T-helper 2 cell treated with Interferon-gamma antibody and Interleukin-4, amounts not matched to agents 5 μg/mL and 100 μg/mL, for 36 hours (primary cell): ENCODE results near the gene FBLN7.
"Not testable (repeated sequence)": the region's sequence is repeated elsewhere in the genome, so short reads cannot be mapped to it uniquely, and the experiment has no call there.

Experiments used
- DNase-seq: peaks from one replicate; pipeline ENCODE4 v3.0.0; 2021; ENCODE audit warnings: low spot score
- H3K27ac Mint-ChIP-seq: one replicate; pipeline ENCODE4 v1.8.0; 2021; ENCODE audit warnings: mild to moderate bottlenecking, mixed read lengths
- H3K27me3 Mint-ChIP-seq: one replicate; pipeline ENCODE4 v1.8.0; 2021; ENCODE audit warnings: low read depth, mixed read lengths
- H3K36me3 Mint-ChIP-seq: one replicate; pipeline ENCODE4 v1.8.0; 2021; ENCODE audit warnings: low read depth, mixed read lengths
- H3K4me1 Mint-ChIP-seq: one replicate; pipeline ENCODE4 v1.8.0; 2021; ENCODE audit warnings: low read depth, mixed read lengths
- H3K4me3 Mint-ChIP-seq: one replicate; pipeline ENCODE4 v1.8.0; 2022; ENCODE audit warnings: mild to moderate bottlenecking, moderate library complexity, mixed read lengths
- H3K9me3 Mint-ChIP-seq: one replicate; pipeline ENCODE4 v1.8.0; 2021; ENCODE audit warnings: mixed read lengths

The FBLN7 gene

DNA sequence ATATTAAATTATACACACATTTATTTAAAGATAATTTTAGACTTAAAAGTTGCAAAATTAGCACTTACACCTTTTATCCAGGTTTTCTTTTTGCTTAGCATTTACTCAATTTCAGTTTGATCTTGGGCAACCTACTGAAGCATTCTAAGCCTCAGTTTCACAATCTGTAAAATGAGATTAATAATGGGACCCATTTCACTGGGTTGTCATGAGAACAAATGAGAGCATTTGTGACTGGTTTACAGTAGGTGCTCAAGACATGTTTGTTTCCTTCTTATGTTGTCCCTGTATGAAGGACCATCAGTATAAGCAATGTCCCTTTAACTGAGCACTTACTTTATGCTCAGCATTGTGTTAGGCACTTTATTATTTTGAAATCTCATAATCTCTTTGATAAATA is 4.8 kb upstream of the FBLN7 start:
- H3K27ac Mint-ChIP-seq: no peak overlapping the region
- peaks cover 26% of the 10 kb centered on the region for H3K27me3 Mint-ChIP-seq
- H3K4me1 Mint-ChIP-seq: peaks cover 13% of the 10 kb centered on the region
- DNase-seq: no peak
- no peaks in the 10 kb centered on the region for H3K36me3 Mint-ChIP-seq
- H3K4me3 Mint-ChIP-seq: no peak overlapping the region
- H3K9me3 Mint-ChIP-seq: peaks cover 14% of the 10 kb centered on the region

DNA sequence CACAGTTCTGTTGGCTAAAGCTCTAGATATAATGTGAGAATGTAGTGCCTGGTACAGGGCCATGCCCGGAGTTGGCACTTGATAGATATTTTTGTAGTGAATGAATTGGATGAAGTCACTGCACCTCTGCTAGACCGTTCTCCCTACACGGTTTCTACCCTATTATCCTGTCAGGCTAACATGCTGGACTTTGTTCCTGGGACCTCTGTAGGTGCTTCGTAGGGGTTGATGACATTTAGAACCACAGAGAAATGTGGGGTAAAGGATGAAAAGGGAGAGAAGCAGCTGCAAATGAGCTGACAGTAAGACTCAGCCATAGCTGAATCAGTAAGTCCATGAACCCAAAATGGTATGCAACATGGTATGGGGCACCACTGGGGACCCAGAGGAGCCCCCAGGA is 4.1 kb upstream of the FBLN7 start:
- peaks cover 30% of the 10 kb centered on the region for H3K27me3 Mint-ChIP-seq
- no peak for DNase-seq
- H3K9me3 Mint-ChIP-seq: peaks cover 12% of the 10 kb centered on the region
- H3K36me3 Mint-ChIP-seq: no peaks in the 10 kb centered on the region
- H3K4me3 Mint-ChIP-seq: no peak overlapping the region
- no peak overlapping the region for H3K27ac Mint-ChIP-seq
- H3K4me1 Mint-ChIP-seq: peaks cover 13% of the 10 kb centered on the region

DNA sequence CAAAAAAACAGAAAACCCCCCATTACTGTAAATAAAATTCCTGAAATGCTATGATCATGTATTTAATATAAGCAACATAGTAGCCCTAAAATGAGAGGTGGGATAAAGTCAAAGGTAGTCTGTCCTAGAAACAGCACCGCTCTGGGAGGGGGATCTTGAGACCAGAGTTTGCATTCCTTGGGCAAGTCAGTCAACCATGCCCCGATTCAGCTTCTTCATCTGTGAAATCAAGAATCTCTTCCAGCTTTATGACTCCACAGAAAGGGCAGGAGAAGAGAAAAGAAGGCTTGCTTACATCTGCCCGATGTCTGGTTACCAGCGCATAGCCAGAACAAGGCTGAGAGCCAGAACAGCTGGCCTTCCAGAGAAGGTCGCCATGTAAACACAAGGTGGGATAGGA is 2.1 kb upstream of the FBLN7 start:
- Mint-ChIP-seq H3K27me3 (peaks cover 40% of the 10 kb centered on the region), H3K4me3 (no peak overlapping the region), H3K9me3 (peaks cover 12% of the 10 kb centered on the region), H3K36me3 (no peaks in the 10 kb centered on the region), H3K27ac (no peak overlapping the region), H3K4me1 (peaks cover 13% of the 10 kb centered on the region)
- no peak for DNase-seq

DNA sequence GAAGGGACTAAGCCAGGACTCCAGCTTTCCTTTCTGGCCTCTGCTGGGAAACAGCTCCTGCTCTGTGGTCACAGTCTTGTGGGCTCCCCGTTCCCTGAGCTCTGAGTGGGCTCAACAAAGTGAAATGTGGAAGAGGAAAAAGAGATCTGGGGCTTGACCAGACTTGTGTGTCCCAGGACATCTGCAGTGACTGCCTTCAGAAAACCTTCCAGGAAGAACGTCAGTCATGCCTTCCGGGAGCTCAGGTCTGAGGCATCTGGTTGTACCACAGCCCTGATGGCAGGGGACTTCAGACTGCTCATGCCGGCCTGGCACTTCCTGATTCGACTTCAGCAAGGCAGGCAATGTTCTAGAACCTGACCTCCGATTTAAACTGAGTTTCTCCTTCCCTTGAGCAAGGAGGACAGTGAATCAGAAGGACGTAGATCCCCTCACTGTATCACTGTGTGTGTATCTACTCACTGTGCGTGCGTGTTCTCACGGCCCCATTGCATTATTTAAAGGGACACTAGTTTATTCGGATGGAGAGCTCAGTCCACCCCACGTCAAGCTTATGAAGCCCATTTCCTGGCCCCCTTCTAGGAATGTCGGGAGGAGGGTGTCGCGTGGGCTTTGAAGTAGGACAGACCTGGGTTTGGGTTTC is 548 bp upstream of the FBLN7 start:
- peaks cover 10% of the 10 kb centered on the region for H3K9me3 Mint-ChIP-seq
- no peaks in the 10 kb centered on the region for H3K36me3 Mint-ChIP-seq
- H3K4me3 Mint-ChIP-seq: peak overlapping the region; percentile 65
- no peak for DNase-seq
- H3K27me3 Mint-ChIP-seq: peaks cover 40% of the 10 kb centered on the region
- H3K27ac Mint-ChIP-seq: no peak overlapping the region
- peaks cover 9% of the 10 kb centered on the region for H3K4me1 Mint-ChIP-seq

DNA sequence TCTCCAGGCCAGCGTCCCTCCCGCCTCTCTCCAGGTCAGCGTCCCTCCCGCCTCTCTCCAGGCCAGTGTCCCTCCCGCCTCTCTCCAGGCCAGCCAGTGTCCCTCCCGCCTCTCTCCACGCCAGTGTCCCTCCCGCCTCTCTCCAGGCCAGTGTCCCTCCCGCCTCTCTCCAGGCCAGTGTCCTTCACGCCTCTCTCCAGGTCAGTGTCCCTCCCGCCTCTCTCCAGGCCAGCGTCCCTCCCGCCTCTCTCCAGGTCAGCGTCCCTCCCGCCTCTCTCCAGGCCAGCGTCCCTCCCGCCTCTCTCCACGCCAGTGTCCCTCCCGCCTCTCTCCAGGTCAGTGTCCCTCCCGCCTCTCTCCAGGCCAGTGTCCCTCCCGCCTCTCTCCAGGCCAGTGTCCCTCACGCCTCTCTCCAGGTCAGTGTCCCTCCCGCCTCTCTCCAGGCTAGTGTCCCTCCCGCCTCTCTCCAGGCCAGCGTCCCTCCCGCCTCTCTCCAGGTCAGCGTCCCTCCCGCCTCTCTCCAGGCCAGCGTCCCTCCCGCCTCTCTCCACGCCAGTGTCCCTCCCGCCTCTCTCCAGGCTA is 939 bp downstream of the FBLN7 start:
- not testable (repeated sequence) for H3K9me3 Mint-ChIP-seq, H3K27ac Mint-ChIP-seq, DNase-seq, H3K36me3 Mint-ChIP-seq, H3K4me3 Mint-ChIP-seq, H3K4me1 Mint-ChIP-seq
- peaks cover 40% of the 10 kb centered on the region for H3K27me3 Mint-ChIP-seq

DNA sequence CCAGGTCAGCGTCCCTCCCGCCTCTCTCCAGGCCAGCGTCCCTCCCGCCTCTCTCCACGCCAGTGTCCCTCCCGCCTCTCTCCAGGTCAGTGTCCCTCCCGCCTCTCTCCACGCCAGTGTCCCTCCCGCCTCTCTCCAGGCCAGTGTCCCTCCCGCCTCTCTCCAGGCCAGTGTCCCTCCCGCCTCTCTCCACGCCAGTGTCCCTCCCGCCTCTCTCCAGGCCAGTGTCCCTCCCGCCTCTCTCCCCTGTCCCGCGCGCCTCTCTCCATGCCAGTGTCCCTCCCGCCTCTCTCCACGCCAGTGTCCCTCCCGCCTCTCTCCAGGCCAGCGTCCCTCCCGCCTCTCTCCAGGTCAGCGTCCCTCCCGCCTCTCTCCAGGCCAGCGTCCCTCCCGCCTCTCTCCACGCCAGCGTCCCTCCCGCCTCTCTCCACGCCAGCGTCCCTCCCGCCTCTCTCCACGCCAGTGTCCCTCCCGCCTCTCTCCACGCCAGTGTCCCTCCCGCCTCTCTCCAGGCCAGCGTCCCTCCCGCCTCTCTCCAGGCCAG is 1.5 kb downstream of the FBLN7 start:
- H3K4me3 Mint-ChIP-seq, H3K9me3 Mint-ChIP-seq, H3K4me1 Mint-ChIP-seq, DNase-seq, H3K27ac Mint-ChIP-seq, H3K36me3 Mint-ChIP-seq: not testable (repeated sequence)
- peaks cover 40% of the 10 kb centered on the region for H3K27me3 Mint-ChIP-seq

DNA sequence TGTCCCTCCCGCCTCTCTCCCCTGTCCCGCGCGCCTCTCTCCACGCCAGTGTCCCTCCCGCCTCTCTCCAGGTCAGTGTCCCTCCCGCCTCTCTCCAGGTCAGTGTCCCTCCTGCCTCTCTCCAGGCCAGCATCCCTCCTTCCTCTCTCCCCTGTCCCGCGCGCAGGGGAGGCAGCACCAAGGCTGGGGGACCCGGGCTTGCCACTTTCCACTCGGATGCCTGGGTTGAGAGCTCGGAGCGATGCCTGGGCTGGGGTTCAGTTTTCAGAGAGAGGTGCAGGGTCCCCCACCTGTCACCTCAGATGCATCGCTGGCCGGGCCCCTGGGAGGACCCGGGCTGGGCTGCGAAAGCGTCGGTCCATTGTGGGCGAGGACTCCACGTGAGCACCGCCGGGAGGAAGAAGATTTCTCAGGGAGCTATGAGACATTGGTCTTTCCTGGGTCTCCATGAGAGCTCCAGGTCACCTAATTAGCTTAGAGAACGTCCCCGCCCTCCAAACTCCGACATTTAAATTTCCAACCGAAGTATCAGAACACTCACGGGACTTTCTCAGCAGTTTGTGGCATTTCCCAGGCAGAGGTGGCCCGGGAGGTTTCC is 2.1 kb downstream of the FBLN7 start:
- H3K9me3 Mint-ChIP-seq: no peaks in the 10 kb centered on the region
- DNase-seq: no peak
- peaks cover 40% of the 10 kb centered on the region for H3K27me3 Mint-ChIP-seq
- H3K36me3 Mint-ChIP-seq: no peaks in the 10 kb centered on the region
- H3K27ac Mint-ChIP-seq: no peak overlapping the region
- H3K4me1 Mint-ChIP-seq: peaks cover 7% of the 10 kb centered on the region
- peak overlapping the region; percentile 12 for H3K4me3 Mint-ChIP-seq

DNA sequence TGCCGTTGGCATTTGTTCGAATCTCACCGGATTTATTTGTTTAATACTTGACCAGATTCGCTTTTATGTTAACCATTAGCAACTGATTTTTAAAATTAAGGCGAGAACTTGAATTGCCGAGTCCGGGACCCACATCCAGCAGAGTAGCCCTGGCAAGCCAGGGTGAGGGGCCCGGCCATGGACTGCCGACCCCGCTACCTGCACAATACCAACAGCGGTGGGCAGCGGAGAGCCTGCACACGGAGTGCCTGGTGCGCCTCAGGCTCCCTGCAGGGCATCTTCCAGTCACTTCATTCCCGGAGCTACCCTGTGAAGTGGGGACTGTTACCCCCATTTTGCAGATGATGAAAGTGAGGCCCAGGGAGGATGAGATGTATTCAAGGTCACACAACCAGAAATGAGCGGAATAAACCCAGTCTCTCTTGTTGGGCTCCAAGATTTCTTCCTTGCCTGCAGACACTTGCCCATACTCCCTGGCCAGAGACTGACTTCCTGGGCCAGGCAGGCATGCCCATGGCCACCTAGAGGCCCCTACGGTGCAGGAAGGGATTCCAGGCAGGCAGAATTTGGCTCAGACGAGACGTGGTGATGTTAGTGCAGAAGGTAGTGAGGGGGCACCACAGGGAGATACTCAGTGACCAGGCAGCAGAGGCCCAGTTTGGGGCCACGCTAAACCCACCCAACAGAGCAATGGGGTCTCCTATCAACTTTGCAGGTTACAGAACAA is 2.9 kb downstream of the FBLN7 start:
- no peak for DNase-seq
- H3K9me3 Mint-ChIP-seq: no peaks in the 10 kb centered on the region
- peaks cover 7% of the 10 kb centered on the region for H3K4me1 Mint-ChIP-seq
- peaks cover 32% of the 10 kb centered on the region for H3K27me3 Mint-ChIP-seq
- H3K36me3 Mint-ChIP-seq: no peaks in the 10 kb centered on the region
- no peak overlapping the region for H3K4me3 Mint-ChIP-seq
- H3K27ac Mint-ChIP-seq: no peak overlapping the region

DNA sequence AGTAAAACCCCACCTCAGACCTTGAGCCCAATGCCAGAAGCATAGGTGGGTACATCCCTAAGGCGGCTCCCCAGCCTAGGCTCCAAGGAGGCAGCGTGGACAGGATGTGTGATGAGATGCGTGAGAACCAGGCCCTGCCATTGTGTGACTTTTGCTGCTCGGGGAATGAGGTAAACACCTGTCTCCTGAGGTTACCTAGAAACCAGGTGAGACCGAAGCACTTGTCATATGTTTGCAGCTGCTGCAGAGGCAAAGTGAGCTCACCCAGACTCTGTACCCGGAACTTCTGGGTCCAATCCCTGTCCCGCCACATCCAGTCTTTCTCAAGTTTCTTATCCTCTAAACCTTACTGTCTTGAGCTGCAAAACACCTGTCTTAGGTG is 3.4 kb downstream of the FBLN7 start:
- no peak overlapping the region for H3K27ac Mint-ChIP-seq
- H3K9me3 Mint-ChIP-seq: no peaks in the 10 kb centered on the region
- no peak overlapping the region for H3K4me3 Mint-ChIP-seq
- peaks cover 27% of the 10 kb centered on the region for H3K27me3 Mint-ChIP-seq
- H3K4me1 Mint-ChIP-seq: peaks cover 7% of the 10 kb centered on the region
- no peaks in the 10 kb centered on the region for H3K36me3 Mint-ChIP-seq
- DNase-seq: no peak

DNA sequence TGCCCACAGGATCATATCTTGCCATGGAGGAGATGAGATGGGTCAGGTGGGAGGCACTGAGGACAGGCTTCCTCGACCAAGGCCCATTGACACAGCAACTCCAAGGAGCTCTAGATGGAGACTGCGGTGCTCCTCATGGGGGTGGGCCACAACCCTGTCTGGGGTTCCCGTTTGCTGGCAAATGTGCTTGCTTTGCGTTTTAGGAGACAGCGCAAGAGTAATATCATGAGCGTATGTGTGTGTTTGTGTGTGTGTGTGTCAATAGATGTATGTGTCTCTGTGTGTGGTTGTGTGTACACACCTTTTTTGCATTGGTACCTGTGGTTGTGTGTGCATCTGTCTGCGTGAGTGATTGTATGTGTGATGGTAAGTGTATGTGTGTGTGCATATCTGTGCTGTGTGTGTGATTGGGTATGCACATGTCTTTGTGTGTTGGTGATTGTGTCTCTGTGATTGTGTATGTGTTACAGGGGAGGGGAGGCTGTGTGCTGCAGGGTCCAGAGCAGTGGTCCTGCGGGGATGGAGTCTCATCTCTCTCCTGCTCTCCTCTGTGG is 4.4 kb downstream of the FBLN7 start:
- no peak overlapping the region for H3K4me3 Mint-ChIP-seq
- no peaks in the 10 kb centered on the region for H3K9me3 Mint-ChIP-seq
- H3K27ac Mint-ChIP-seq: no peak overlapping the region
- H3K27me3 Mint-ChIP-seq: peaks cover 18% of the 10 kb centered on the region
- DNase-seq: no peak
- H3K4me1 Mint-ChIP-seq: peaks cover 4% of the 10 kb centered on the region
- no peaks in the 10 kb centered on the region for H3K36me3 Mint-ChIP-seq

DNA sequence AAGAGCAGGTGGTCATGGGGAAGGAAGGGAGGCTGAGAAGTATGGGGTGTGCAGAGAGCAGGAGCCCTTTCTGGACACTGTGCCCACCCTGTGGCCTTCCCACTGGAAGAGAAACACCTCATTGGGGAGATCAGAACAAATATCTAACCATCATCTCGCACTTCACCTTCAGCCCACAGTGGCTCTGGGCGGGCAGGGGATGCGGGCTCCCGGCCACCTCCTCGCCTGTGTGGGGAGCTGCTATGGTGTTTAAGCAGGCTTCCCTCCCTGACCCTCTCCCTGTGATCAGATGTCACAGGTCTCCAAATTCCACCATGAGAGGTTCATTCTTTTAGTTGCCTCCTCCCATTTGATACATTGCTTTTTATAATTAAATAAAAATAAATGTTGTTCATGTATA is 5.0 kb downstream of the FBLN7 start:
- Mint-ChIP-seq H3K4me1 (no peaks in the 10 kb centered on the region), H3K9me3 (no peaks in the 10 kb centered on the region), H3K36me3 (no peaks in the 10 kb centered on the region), H3K4me3 (no peak overlapping the region), H3K27me3 (peaks cover 14% of the 10 kb centered on the region), H3K27ac (no peak overlapping the region)
- peak; percentile 2 for DNase-seq

DNA sequence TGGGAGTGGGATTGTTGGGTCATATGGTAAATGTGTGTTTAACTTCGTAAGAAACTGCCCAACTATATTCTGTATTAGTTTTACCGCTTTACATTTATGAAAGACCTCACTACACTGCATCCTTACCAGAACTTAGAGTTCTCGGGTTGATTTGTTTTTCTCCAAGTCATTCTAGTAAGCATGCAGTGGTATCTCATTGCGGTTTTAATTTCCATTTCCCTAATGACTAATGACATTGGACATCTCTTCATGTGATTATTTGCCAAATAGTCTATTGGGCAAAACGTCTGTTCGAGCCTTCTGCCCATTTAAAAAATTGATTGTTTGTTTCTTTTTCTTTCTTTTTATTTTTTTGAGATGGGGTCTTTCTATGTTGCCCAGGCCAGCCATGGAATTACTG is 6.8 kb downstream of the FBLN7 start:
- no peak overlapping the region for H3K27ac Mint-ChIP-seq
- H3K4me1 Mint-ChIP-seq: no peaks in the 10 kb centered on the region
- H3K27me3 Mint-ChIP-seq: peaks cover 10% of the 10 kb centered on the region
- no peak for DNase-seq
- no peaks in the 10 kb centered on the region for H3K9me3 Mint-ChIP-seq
- no peaks in the 10 kb centered on the region for H3K36me3 Mint-ChIP-seq
- no peak overlapping the region for H3K4me3 Mint-ChIP-seq

DNA sequence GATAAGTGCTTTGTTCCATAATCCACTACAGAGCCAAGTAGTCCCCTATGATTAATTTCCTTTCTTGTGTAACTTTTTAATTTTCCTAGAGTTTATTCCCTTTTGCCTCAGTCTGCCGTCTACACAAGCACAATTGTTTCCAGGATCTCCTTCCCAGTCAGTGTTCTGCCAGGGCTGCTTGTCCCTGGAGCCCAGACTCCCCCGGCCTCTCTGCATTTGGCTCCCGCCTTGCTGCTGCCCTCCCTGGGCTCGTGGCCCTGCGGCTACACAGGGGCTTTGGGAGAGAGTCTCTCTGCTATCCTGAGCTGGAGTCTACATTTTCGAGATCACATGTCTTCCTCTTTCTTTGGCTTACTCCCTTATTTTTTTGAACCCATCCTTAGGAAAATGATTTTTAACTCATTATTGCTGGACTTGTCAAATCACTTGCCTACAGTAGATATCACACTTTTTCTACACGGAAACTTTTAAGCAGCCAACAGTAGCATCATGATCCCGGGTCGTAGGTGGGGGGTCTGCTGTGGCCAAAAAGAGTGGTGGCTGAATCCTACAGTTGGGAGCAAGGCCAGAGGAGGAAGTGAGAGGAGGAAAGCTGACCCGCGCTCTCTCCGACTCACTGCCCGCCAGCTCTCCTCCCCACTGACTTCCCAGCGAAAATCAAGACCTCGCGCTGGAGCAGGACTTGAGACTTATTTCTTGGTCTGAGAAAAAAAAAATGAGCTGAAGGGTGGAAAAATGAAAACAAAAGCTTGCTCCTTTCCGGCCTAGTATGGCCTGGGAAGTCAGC is 9.4 kb downstream of the FBLN7 start:
- no peak overlapping the region for H3K4me3 Mint-ChIP-seq

More for the DNA sequence above, 9.4 kb downstream of the FBLN7 start:
- Mint-ChIP-seq H3K27ac (no peak overlapping the region), H3K36me3 (no peaks in the 10 kb centered on the region), H3K27me3 (no peaks in the 10 kb centered on the region), H3K9me3 (no peaks in the 10 kb centered on the region), H3K4me1 (no peaks in the 10 kb centered on the region)
- no peak for DNase-seq
